Endothelial cell of umbilical vein (primary cell): ENCODE measurements around the gene EGFL6. TPM values are rescaled to one million over a fixed set of nuclear protein-coding genes. Genes with fewer than 3 reads are reported as not detected.

Experiments used
- BruUV-seq: library from RNA; stranded (reverse); fragments of 400-500 nt; replicated peaks from 2 replicates; lab custom pipeline; 2021; lab: Mats Ljungman, UMichigan
- CTCF ChIA-PET: fragments of 300-600, 350-600 bp; sonication (Branson Sonifier 250); formaldehyde crosslinking; loops from one replicate; lab custom pipeline; 2021; ENCODE audit warnings: antibody characterized with exemption, inconsistent platforms; lab: Charles Lee
- POLR2A ChIA-PET: fragments of 300-600, 350-600 bp; sonication (Branson Sonifier 250); formaldehyde crosslinking; loops from one replicate; lab custom pipeline; 2021; ENCODE audit warnings: antibody characterized with exemption, inconsistent platforms; lab: Charles Lee
- DNase-seq: peaks from one replicate; pipeline ENCODE4 v3.0.0-alpha.2; 2011; ENCODE audit warnings: low read depth, low spot score
- FAIRE-seq: peaks from 2 replicates; lab custom pipeline; 2011; peaks lifted over from hg19 to GRCh38; lab: Jason Lieb, UNC
- H2AFZ ChIP-seq: 2 replicates; pipeline ENCODE4 v1.6.0; 2012; ENCODE audit warnings: low read depth, low read length, control low read depth, inconsistent platforms
- H3K27ac ChIP-seq: 2 replicates; pipeline ENCODE4 v1.5.1; 2011; ENCODE audit warnings: low read depth, mild to moderate bottlenecking, control low read depth, low read length, moderate library complexity; ENCODE audit not compliant: insufficient read depth
- H3K27me3 ChIP-seq, 2 experiments: 2 replicates each; pipeline versions ENCODE4 v1.6.0 to v1.6.1; 2011; ENCODE audit warnings: low read length in 2 of 2, mixed read lengths in 1 of 2; ENCODE audit not compliant: control insufficient read depth in 2 of 2, insufficient read depth in 2 of 2
- H3K36me3 ChIP-seq, 2 experiments: 2 replicates in 1 of 2; 3 replicates in 1 of 2; pipeline ENCODE4 v1.5.1; 2011; ENCODE audit warnings: low read length in 2 of 2, mild to moderate bottlenecking in 1 of 2, moderate library complexity in 1 of 2; ENCODE audit not compliant: control insufficient read depth in 2 of 2, insufficient read depth in 2 of 2; ENCODE audit errors: extremely low read depth in 1 of 2
- H3K4me1 ChIP-seq: 3 replicates; pipeline ENCODE4 v1.5.1; 2011; ENCODE audit warnings: mild to moderate bottlenecking, low read length; ENCODE audit not compliant: control insufficient read depth, insufficient read depth; ENCODE audit errors: extremely low read depth
- H3K4me2 ChIP-seq: 2 replicates; pipeline ENCODE4 v1.6.1; 2011; ENCODE audit warnings: low read length, control low read depth, mixed read lengths; ENCODE audit not compliant: insufficient read depth
- H3K4me3 ChIP-seq, 3 experiments: fragments of 200-600 bp in 1 of 3; sonication (generic), shearing (Covaris generic) in 1 of 3; replicated peaks in 1 of 3; 2 replicates each; pipeline ENCODE4 v1.5.1; 2011 to 2016; ENCODE audit warnings: control low read depth in 3 of 3, low read length in 3 of 3, mild to moderate bottlenecking in 2 of 3, inconsistent platforms in 1 of 3, low read depth in 1 of 3, moderate library complexity in 1 of 3; ENCODE audit not compliant: insufficient read depth in 1 of 3
- H3K79me2 ChIP-seq: 2 replicates; pipeline ENCODE4 v1.6.0; 2012; ENCODE audit warnings: low read length, inconsistent platforms; ENCODE audit not compliant: control insufficient read depth, insufficient read depth
- H3K9ac ChIP-seq: replicated peaks from 2 replicates; pipeline ENCODE3; 2011; ENCODE audit warnings: low read length, control low read depth; ENCODE audit not compliant: insufficient read depth; ENCODE audit errors: extremely low read depth
- H3K9me1 ChIP-seq: replicated peaks from 3 replicates; pipeline ENCODE4 v1.6.0; 2011; ENCODE audit warnings: mild to moderate bottlenecking, low read length; ENCODE audit not compliant: control insufficient read depth, insufficient read depth; ENCODE audit errors: extremely low read depth
- H3K9me3 ChIP-seq: replicated peaks from 2 replicates; pipeline ENCODE4 v1.5.1; 2012; ENCODE audit warnings: low read length, inconsistent platforms; ENCODE audit not compliant: control insufficient read depth, insufficient read depth
- H4K20me1 ChIP-seq: replicated peaks from 2 replicates; pipeline ENCODE3; 2011; ENCODE audit warnings: mild to moderate bottlenecking, low read length; ENCODE audit not compliant: control insufficient read depth, insufficient read depth; ENCODE audit errors: extremely low read depth
- CTCF ChIP-seq, 2 donors: IDR thresholded peaks; 1 replicate in 1 of 2; 2 replicates in 1 of 2; pipeline ENCODE4 v1.5.1; 2011; ENCODE audit warnings: low read length in 2 of 2, mild to moderate bottlenecking in 2 of 2, moderate library complexity in 2 of 2, control low read depth in 1 of 2, inconsistent platforms in 1 of 2, low read depth in 1 of 2; ENCODE audit not compliant: insufficient read depth in 1 of 2; ENCODE audit errors: extremely low read depth in 1 of 2
- EZH2 ChIP-seq: IDR thresholded peaks from 2 replicates; pipeline ENCODE4 v1.6.1; 2012; ENCODE audit warnings: borderline replicate concordance, low read depth, mild to moderate bottlenecking, moderate library complexity, low read length, inconsistent platforms; ENCODE audit not compliant: severe bottlenecking
- FOS ChIP-seq: IDR thresholded peaks from 2 replicates; pipeline ENCODE4 v1.6.1; 2011; ENCODE audit warnings: mild to moderate bottlenecking, low read length, moderate library complexity, borderline replicate concordance; ENCODE audit not compliant: insufficient read depth
- GATA2 ChIP-seq: IDR thresholded peaks from 2 replicates; pipeline ENCODE4 v1.7.0; 2011; ENCODE audit warnings: low read depth, mild to moderate bottlenecking, moderate library complexity, mixed read lengths, low read length; ENCODE audit not compliant: insufficient read length, insufficient read depth
- JUN ChIP-seq: IDR thresholded peaks from 2 replicates; pipeline ENCODE4 v1.6.1; 2011; ENCODE audit warnings: borderline replicate concordance, low read depth; ENCODE audit not compliant: insufficient read length, insufficient read depth
- MYC ChIP-seq: IDR thresholded peaks from one replicate; pipeline ENCODE4 v1.6.1; 2011; ENCODE audit warnings: mild to moderate bottlenecking, low read depth, low read length
- POLR2A ChIP-seq: IDR thresholded peaks from 2 replicates; pipeline ENCODE4 v1.6.1; 2012; ENCODE audit warnings: low read depth, mild to moderate bottlenecking, control low read depth, low read length
- POLR2AphosphoS5 ChIP-seq: IDR thresholded peaks from 2 replicates; pipeline ENCODE4 v1.6.1; 2012; ENCODE audit warnings: low read depth, mild to moderate bottlenecking, control low read depth, low read length, moderate library complexity; ENCODE audit not compliant: insufficient read depth
- dilution Hi-C: fragments of 300-500 bp; cut with MboI; formaldehyde crosslinking; loops from one replicate; pipeline ENCODE4 v1.15.0; 2019; ENCODE audit warnings: low sequenced_read_pairs; ENCODE audit not compliant: extremely low pct_ligation_motif_present
- intact Hi-C: fragments of 100-400 bp; cut with micrococcal nuclease; formaldehyde crosslinking; loops from one replicate; pipeline ENCODE4 v1.10.0; 2022
- polyA plus RNA-seq, 4 experiments: library from polyadenylated mRNA; depleted of rRNA in 3 of 4; stranded (reverse) in 3 of 4; unstranded in 1 of 4; fragments of >200 nt; gene quantifications; 2 replicates each; pipeline versions ENCODE4 v1.2.1 to v1.2.3, GENCODE V29; 2011 to 2012; ENCODE audit warnings: missing spikeins in 1 of 4
- total RNA-seq: library from RNA; stranded (reverse); gene quantifications from 2 replicates; pipeline ENCODE4 v1.2.3, GENCODE V29; 2021
- TF ChIP-seq, protein P1 (sequence below): IDR thresholded peaks from 2 replicates; pipeline ENCODE4 v1.6.1; 2011; ENCODE audit not compliant: insufficient read depth, insufficient read length

The EGFL6 gene
- total and polyA plus RNA-seq, 2 donors (not counting 3 experiments of a cell fraction or from before 2014, with no cell fraction given) = not detected

- Histone ChIP-seq H3K9me3 (no peaks in the 10 kb centered on the region), H3K27ac (no peak overlapping the region), H2AFZ (no peak overlapping the region), H3K4me1 (no peaks in the 10 kb centered on the region), H3K9ac (no peak overlapping the region), H3K27me3 (no peaks in the 10 kb centered on the region), H3K79me2 (no peaks in the 10 kb centered on the region), H3K4me3 (no peak overlapping the region), H4K20me1 (no peaks in the 10 kb centered on the region), H3K9me1 (no peaks in the 10 kb centered on the region), H3K4me2 (no peak overlapping the region), H3K36me3 (no peaks in the 10 kb centered on the region)
- POLR2A ChIA-PET = no interaction called here
- DNase-seq (no peak), FAIRE-seq (no peak)
- TF ChIP-seq POLR2A (no peak), EZH2 (no peak)
- no TSS peak for BruUV-seq
- CTCF ChIA-PET = no interaction called here
- intact Hi-C loops = no loop called here
- dilution Hi-C loops = no loop called here
Measured at GRCh38 chrX:13664020-13664419, 94.6 kb downstream of the EGFL6 start.

- Histone ChIP-seq H3K79me2 (no peaks in the 10 kb centered on the region), H4K20me1 (no peaks in the 10 kb centered on the region), H3K9ac (no peak overlapping the region), H3K9me3 (no peaks in the 10 kb centered on the region), H3K4me2 (no peak overlapping the region), H3K4me1 (no peaks in the 10 kb centered on the region), H3K4me3 (no peak overlapping the region), H3K27me3 (no peaks in the 10 kb centered on the region), H2AFZ (no peak overlapping the region), H3K36me3 (no peaks in the 10 kb centered on the region), H3K9me1 (no peaks in the 10 kb centered on the region), H3K27ac (no peak overlapping the region)
- ChIA-PET POLR2A (no interaction called here), CTCF (no interaction called here)
- TF ChIP-seq EZH2 (no peak), POLR2A (no peak), GATA2 (no peak), MYC (no peak), POLR2AphosphoS5 (no peak), CTCF (IDR thresholded peaks at IDR 0.05; ENCODE audit: extremely low read depth in 1 of 2, insufficient read depth in 1 of 2, low read depth in 1 of 2, low read length in 2 of 2) (no peak), JUN (no peak), FOS (no peak)
- TF ChIP-seq, protein P1, sequence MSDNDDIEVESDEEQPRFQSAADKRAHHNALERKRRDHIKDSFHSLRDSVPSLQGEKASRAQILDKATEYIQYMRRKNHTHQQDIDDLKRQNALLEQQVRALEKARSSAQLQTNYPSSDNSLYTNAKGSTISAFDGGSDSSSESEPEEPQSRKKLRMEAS = no peak
- BruUV-seq = no TSS peak
- DNase-seq (no peak), FAIRE-seq (peak; percentile 42)
- intact Hi-C loops = no loop called here
- dilution Hi-C loops = no loop called here
Measured at GRCh38 chrX:13666836-13667235, 97.4 kb downstream of the EGFL6 start.
